ENCODE results near the gene SNRPF. TPM values are rescaled to one million over a fixed set of nuclear protein-coding genes. Genes with fewer than 3 reads are reported as not detected.

Gene SNRPF
- total RNA-seq, 1 experiment from 2014 or later, result 46.9 TPM

GRCh38 chr12:95834572-95834971 is 24.2 kb upstream of the SNRPF start:
- CTCF ChIA-PET, result interaction anchor here (0.6 to 1.7 kb wide), 2 partner anchors 20 to 141 kb away, joined by 4 to 5 read pairs; no protein-coding TSS in a partner anchor
- POLR2A ChIA-PET, result interaction anchor here (1.7 kb wide), 1 partner anchor 25 kb away, joined by 3 read pairs; no protein-coding TSS in a partner anchor

GRCh38 chr12:95836185-95836609 is 22.6 kb upstream of the SNRPF start:
- Mint-ChIP-seq H3K36me3 (ENCODE audit: insufficient read depth, unreplicated experiment) (no peaks in the 10 kb centered on the region), H3K9me3 (ENCODE audit: unreplicated experiment) (no peaks in the 10 kb centered on the region), H3K4me1 (ENCODE audit: insufficient read depth, unreplicated experiment) (peaks cover 16% of the 10 kb centered on the region), H3K27ac (ENCODE audit: low read depth, unreplicated experiment) (no peak overlapping the region), H3K27me3 (ENCODE audit: insufficient read depth, unreplicated experiment) (peaks cover 30% of the 10 kb centered on the region), H3K4me3 (ENCODE audit: unreplicated experiment) (no peak overlapping the region)
- ChIA-PET CTCF (no interaction called here), POLR2A (interaction anchor here (0.7 kb wide), 1 partner anchor 304 kb away, joined by 4 read pairs; no protein-coding TSS in a partner anchor)
- intact Hi-C loops (cut with micrococcal nuclease), result no loop called here
- no TSS peak for BruUV-seq (replicated peaks)
- DNase-seq (ENCODE audit: unreplicated experiment), result peak; percentile 42
- no peak for TF ChIP-seq CTCF (IDR thresholded peaks at IDR 0.05; ENCODE audit: unreplicated experiment)

More at GRCh38 chr12:95834572-95834971, 24.2 kb upstream of the SNRPF start:
- intact Hi-C loops (cut with micrococcal nuclease), result no loop called here
- no peak overlapping the region for H3K27ac Mint-ChIP-seq (ENCODE audit: low read depth, unreplicated experiment)
- DNase-seq (ENCODE audit: unreplicated experiment), result no peak
- BruUV-seq (replicated peaks), result no TSS peak
- peaks cover 43% of the 10 kb centered on the region for H3K27me3 Mint-ChIP-seq (ENCODE audit: insufficient read depth, unreplicated experiment)
- H3K36me3 Mint-ChIP-seq (ENCODE audit: insufficient read depth, unreplicated experiment), result no peaks in the 10 kb centered on the region
- peaks cover 16% of the 10 kb centered on the region for H3K4me1 Mint-ChIP-seq (ENCODE audit: insufficient read depth, unreplicated experiment)
- H3K9me3 Mint-ChIP-seq (ENCODE audit: unreplicated experiment), result no peaks in the 10 kb centered on the region
- TF ChIP-seq CTCF (IDR thresholded peaks at IDR 0.05; ENCODE audit: unreplicated experiment), result no peak
- no peak overlapping the region for H3K4me3 Mint-ChIP-seq (ENCODE audit: unreplicated experiment)

- DNase-seq (ENCODE audit: unreplicated experiment), result no peak
- CTCF ChIA-PET, result no interaction called here
- H3K4me1 Mint-ChIP-seq (ENCODE audit: insufficient read depth, unreplicated experiment), result peaks cover 16% of the 10 kb centered on the region
Measured at GRCh38 chr12:95836630-95837239, 22.0 kb upstream of the SNRPF start.

More at GRCh38 chr12:95836630-95837239, 22.0 kb upstream of the SNRPF start:
- POLR2A ChIA-PET, result interaction anchor here (0.7 kb wide), 1 partner anchor 305 kb away, joined by 4 read pairs; no protein-coding TSS in a partner anchor
- intact Hi-C loops (cut with micrococcal nuclease), result no loop called here
- Mint-ChIP-seq H3K4me3 (ENCODE audit: unreplicated experiment) (no peak overlapping the region), H3K27ac (ENCODE audit: low read depth, unreplicated experiment) (no peak overlapping the region), H3K9me3 (ENCODE audit: unreplicated experiment) (no peaks in the 10 kb centered on the region), H3K36me3 (ENCODE audit: insufficient read depth, unreplicated experiment) (no peaks in the 10 kb centered on the region), H3K27me3 (ENCODE audit: insufficient read depth, unreplicated experiment) (peaks cover 30% of the 10 kb centered on the region)
- TF ChIP-seq CTCF (IDR thresholded peaks at IDR 0.05; ENCODE audit: unreplicated experiment), result no peak
- no TSS peak for BruUV-seq (replicated peaks)
